NCI-H510A treated with DMSO at 0.1 percent for 48 hours (cell line): ENCODE data around the gene FOSL1.
"Not testable (repeated sequence)": the region's sequence is repeated elsewhere in the genome, so short reads cannot be mapped to it uniquely, and the experiment has no call there.

Source experiments
- DNase-seq: peaks from one replicate; lab custom pipeline; 2025; lab: John Stamatoyannopoulos, UW

FOSL1 gene

DNA sequence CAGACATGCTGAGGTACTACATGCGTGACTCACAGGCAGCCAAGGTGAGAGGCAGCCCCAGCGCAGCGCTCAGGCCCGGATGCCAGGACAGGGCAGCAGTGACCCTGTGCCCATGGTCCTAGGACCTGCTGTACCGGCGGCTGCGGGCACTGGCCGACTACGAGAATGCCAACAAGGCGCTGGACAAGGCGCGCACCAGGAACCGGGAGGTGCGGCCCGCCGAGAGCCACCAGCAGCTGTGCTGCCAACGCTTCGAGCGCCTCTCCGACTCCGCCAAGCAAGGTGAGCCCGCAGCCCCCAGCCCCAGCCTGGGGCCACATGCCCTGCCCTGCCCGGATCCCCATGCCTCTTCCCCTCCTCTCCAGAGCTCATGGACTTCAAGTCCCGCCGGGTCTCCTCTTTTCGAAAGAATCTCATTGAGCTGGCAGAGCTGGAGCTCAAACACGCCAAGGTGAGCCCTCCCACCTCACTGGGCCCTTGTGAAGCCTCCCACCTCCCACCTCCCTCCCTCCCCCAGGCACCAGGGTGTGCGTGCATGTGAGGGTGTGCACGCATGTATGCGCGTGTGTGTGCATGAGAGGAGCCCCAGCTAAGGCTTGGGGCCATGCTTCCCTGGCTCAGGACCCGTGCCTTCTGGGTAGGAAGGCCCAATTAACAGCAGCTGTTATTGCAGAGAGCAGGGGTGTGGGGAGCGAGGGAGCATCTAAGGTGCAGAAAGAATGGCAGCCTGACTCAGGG lies 47.5 kb downstream of the FOSL1 start:
- no peak for DNase-seq

DNA sequence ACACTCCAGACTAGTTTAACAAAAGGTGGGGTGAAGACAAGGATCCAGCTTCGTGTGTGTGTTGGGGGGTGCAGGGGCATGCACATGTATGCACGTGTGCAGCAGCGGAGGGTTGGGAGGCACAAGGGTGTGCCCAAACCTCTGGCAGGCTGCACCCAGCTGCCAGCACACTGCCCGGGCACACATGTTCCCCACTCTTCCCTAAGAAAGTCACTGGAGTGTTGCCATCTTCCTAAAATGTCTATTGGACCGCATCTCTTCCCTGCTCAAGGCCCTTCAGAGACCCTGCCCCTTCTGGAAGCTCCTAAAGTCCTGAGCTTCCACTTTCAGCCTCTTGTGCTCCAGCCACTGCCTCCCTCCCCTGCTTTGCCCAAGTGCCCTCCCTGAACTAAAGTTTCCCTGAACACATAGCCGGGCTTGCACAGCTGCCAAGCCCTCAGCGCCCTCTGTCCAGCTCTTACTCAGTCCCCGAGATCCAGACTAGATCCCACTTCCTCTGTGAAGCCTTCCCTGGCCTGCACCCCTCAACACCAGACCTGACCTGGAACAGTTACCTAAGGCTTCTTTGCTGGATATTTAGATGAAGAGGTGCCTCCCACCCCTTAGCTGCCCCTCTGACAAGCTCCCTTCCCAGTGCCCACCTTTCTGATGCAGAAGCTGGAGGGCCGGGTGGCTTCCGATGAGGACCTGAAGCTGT lies 48.2 kb downstream of the FOSL1 start:
- no peak for DNase-seq

DNA sequence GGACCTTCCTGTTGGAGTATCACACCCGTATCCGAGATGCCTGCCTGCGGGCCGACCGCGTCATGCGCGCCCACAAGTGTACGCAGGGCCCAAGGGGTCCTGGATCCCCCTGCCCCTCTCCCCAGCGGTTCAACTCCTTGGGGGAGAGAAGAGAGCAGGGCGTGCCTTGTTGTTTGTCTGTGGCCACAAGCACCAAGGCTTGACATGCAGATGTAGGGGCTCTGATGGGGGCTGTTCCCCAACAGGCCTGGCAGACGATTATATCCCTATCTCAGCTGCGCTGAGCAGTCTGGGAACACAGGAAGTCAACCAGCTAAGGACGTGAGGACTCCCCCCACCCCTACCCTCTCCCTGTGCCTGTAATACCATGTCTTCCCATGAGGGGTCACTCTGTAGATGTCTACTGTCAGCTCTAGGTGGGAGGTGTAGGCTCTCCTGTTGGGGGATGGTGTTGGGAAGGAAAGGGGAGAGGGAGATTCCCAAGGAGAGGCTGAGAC lies 49.1 kb downstream of the FOSL1 start:
- no peak for DNase-seq

DNA sequence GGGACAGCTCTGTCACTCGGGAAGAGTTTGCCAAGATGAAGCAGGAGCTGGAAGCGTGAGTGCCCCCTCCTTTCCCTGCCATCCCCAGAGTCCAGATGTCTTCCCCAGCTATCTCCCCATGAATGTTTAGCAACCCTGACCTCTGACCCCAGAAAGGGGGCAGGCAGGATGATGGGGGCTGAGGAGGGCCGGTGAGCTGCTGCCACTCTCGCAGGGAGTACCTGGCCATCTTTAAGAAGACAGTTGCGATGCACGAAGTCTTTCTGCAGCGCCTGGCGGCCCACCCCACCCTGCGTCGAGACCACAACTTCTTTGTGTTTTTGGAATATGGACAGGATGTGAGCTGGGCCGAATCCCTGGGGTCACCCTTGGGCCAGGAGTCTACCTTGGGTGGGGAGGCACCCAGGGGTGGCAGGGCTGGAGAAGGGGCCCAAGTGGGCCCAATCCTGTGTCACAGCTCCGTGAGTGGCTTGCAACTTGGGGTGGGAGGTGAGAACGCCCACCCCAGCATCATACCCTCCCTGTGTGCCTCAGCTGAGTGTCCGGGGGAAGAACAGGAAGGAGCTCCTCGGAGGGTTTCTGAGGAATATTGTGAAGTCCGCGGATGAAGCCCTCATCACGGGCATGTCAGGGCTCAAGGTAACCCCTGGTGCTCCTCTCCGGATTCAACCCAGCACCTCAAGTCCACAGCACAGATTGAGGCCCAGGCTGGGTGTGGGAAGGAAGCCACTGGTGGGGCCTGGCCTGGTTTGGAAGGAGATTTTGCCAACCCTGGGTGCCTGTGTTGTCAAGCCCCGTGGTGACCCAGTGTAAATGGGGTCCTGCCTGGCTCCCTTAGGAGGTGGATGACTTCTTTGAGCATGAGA lies 49.7 kb downstream of the FOSL1 start:
- no peak for DNase-seq

DNA sequence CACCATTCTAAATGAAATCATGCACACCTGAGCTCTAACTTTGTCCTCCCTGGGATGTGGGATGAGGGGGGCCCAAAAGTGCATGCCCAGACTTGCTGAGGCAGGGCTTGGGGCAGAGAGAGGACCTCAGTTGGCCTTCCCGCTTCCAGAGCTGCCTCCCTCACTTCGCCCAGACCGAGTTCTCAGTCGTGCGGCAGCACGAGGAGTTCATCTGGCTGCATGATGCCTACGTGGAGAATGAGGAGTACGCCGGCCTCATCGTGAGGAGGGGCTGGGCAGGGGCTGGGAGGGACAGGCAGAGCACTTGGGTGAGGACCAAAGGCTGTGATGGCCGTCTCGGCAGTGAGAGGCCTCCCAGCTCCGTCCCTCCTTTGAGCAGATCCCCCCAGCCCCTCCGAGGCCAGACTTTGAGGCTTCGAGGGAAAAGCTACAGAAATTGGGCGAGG lies 50.4 kb downstream of the FOSL1 start:
- no peak for DNase-seq

DNA sequence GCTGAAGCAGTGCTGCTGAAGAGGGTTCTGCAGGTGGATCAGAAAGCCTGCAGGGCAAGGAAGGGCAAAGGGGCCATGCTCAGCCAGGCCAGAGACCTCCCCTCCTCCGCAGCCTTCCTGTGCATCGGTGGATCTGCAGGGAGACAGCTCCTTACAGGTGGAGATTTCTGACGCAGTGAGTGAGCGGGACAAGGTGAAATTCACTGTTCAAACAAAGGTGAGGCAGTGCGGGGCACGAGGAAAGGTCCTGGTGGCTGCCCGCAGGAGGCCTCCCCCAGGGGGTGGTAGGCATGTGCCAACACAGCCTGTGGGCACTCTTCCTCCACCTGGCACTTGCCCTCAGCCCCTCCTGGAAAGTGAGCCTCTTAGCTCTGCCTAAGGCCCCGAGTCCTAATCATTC lies 50.8 kb downstream of the FOSL1 start:
- no peak for DNase-seq

DNA sequence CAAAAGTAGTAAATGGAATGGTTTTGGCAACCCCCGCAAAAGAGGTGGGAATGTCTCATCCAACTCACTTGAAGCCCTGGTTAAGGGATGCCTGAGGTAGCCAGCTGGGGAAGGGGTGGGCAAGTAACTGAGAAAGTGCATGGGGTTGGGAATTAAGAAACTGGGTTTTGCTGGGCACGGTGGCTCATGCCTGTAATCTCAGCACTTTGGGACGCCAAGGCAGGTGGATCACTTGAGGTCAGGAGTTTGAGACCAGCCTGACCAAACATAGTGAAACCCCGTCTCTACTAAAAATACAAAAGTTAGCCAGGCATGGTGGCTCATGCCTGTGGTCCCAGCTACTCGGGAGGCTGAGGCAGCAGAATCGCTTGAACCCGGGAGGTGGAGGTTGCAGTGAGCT lies 51.5 kb downstream of the FOSL1 start:
- DNase-seq, result not testable (repeated sequence)

DNA sequence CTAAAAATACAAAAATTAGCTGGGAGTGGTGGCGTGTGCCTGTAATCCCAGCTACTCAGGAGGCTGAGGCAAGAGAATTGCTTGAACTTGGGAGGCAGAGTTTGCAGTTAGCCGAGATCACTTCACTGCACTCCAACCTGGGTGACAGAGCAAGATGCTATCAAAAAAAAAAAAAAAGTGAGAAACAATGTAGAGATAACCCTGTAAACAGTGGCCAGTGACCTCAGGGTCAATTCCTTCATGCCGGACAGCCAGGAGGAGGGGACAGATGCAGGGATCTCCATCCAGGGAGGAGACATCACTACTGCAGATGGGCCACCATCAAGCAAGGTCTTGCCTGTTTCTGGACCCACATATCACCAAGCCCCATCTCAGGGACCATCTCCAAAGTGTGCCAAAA lies 52.4 kb downstream of the FOSL1 start:
- DNase-seq, result no peak

DNA sequence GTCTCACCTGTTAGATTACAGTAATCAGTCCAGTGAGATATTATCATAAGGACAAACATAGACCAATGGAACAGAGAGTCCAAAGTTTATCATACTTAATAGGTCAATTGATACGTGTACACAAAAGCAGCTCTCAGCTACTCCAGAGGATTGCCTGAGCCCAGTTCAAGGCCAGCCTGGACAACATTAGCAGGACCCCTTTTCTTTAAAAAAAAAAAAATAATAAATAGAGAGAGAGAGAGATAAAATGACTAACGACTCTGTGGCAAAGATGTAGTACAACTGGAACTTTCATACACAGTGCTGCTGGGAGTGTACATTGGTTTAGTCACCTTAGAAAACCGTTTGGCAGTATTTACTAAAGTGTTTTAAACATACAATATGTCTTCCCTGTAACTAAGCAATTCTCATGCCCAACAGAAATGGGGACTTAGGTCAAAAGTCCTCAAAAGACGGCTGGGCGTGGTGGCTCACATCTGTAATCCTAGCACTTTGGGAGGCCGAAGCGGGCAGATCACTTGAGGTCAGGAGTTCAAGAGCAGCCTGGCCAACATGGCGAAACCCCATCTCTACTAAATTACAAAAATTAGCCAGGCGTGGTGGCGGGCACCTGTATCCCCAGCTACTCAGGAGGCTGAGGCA lies 55.8 kb downstream of the FOSL1 start:
- DNase-seq, result no peak

DNA sequence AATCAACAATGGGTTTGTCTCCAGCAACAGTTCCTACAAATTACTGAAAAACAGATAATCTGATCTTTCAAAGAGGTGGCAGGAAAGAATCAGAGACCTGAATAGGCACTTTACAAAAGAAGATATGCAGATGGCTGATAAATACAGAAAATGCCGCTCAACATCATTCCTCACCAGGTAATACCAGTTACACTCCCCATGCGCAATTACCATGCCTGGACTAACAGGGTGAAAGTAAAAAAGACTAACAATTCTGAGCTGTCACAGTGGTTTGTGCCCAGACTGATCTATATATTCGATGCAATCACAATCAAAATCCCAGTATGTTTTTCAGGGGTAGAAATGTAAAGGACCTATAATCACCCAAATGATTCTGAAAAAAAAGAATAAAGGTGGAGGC lies 56.4 kb downstream of the FOSL1 start:
- no peak for DNase-seq

DNA sequence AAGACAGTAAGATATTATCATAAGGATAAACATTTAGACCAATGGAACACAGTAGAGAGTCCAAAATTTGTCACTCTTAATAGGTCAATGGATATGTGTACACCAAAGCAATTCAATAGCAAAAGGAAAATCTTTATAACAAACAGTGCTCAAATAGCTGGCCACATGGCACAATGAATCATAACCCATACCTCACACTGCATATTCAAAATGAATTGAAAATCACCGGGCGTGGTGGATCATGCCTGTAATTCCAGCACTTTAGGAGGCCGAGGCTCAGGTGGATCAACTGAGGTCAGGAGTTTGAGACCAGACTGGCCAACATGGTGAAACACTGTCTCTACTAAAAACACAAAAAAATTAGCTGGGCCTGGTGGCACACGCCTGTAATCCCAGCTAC lies 58.0 kb downstream of the FOSL1 start:
- no peak for DNase-seq
